Measurements from ENCODE around the gene GBX1.

The GBX1 gene

GRCh38 chr7:151210087-151210854 lies 42.8 kb upstream of the GBX1 start, which contains the start of gene H2BK1:
Gene H2BK1, minus strand, starts transcription at chr7:151210488. Its CDS starts 170 bp downstream, at chr7:151210318.
- TF ChIP-seq CTCF (IDR thresholded peaks at IDR 0.05; ENCODE audit: low read depth, low read length, missing control alignments), result no peak
- no peak for DNase-seq
- Histone ChIP-seq H3K27me3 (replicated peaks) (no peaks in the 10 kb centered on the region), H3K4me3 (ENCODE audit: low read depth, low read length) (no peak within 1 kb of the TSS), H3K36me3 (replicated peaks) (peaks cover 21% of the 10 kb centered on the region), H3K27ac (no peak within 1 kb of the TSS)
- in situ Hi-C loops (cut with HindIII; ENCODE audit: low pct_ligation_motif_present, low sequenced_read_pairs), result no loop called here

- in situ Hi-C loops (cut with HindIII; ENCODE audit: low pct_ligation_motif_present, low sequenced_read_pairs), result no loop called here
- DNase-seq, result no peak
Measured at GRCh38 chr7:151209588-151209987, 42.1 kb upstream of the GBX1 start.

DNA sequence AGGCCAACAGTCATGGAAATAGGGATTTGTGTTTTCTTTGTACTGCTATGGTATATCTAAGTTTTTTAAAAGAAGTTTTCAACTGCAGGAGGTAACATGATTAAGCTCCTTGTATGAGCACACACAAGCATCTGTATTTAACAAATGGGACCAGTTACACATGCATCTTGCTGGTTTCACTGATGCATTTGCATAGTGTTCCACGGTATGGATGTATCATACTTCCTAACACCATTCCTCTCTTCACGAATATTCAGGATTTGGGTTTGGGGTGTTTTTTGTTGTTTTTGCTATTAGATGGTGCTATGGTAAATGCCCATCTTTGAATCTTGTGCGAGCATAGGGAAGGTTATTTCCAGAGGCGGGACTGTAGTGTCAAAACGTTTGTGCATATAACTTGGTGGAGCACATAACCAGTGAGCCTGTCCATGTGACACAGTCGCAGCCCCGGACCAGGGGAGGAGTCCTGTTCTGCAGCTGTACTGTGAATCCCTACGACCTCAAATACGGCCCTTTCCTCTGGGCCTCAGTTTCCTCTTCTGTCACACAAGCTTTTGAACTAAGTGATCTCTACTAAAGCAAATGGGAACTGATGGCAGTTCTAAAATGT lies 40.9 kb upstream of the GBX1 start:
- TF ChIP-seq CTCF (IDR thresholded peaks at IDR 0.05; ENCODE audit: low read depth, low read length, missing control alignments), result no peak
- DNase-seq, result no peak
- Histone ChIP-seq H3K27me3 (replicated peaks) (peaks cover 4% of the 10 kb centered on the region), H3K36me3 (replicated peaks) (peaks cover 9% of the 10 kb centered on the region), H3K27ac (no peak overlapping the region), H3K4me3 (ENCODE audit: low read depth, low read length) (no peak overlapping the region)
- in situ Hi-C loops (cut with HindIII; ENCODE audit: low pct_ligation_motif_present, low sequenced_read_pairs), result no loop called here

More at GRCh38 chr7:151209588-151209987, 42.1 kb upstream of the GBX1 start:
- H3K27me3 ChIP-seq (replicated peaks), result no peaks in the 10 kb centered on the region
- no peak for TF ChIP-seq CTCF (IDR thresholded peaks at IDR 0.05; ENCODE audit: low read depth, low read length, missing control alignments)
- H3K4me3 ChIP-seq (ENCODE audit: low read depth, low read length), result no peak overlapping the region
- H3K27ac ChIP-seq, result no peak overlapping the region
- peaks cover 14% of the 10 kb centered on the region for H3K36me3 ChIP-seq (replicated peaks)

- H3K27ac ChIP-seq, result no peak overlapping the region
- in situ Hi-C loops (cut with HindIII; ENCODE audit: low pct_ligation_motif_present, low sequenced_read_pairs), result no loop called here
Measured at GRCh38 chr7:151207804-151208203, 40.3 kb upstream of the GBX1 start.

DNA sequence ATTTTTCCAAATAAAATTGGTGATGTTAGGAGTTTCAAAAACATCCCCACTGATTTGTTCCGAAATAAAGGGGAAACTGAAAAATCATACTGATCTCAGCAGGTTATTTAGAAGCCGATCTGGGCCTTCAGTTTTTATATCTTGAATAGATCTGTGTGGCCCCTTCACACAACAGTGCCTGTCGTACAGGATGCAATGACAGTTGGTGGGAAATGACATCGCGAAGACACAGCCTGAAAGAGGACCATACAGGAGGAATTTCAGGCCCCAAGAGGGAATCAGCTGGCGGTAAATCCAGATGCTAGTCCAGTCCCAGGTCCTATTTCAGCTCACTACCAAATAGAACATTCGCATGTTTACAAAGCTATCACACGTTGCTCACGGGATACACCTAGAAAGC lies 39.8 kb upstream of the GBX1 start:
- H3K27me3 ChIP-seq (replicated peaks), result peaks cover 8% of the 10 kb centered on the region
- H3K36me3 ChIP-seq (replicated peaks), result peaks cover 1% of the 10 kb centered on the region
- DNase-seq, result no peak
- H3K4me3 ChIP-seq (ENCODE audit: low read depth, low read length), result no peak overlapping the region
- in situ Hi-C loops (cut with HindIII; ENCODE audit: low pct_ligation_motif_present, low sequenced_read_pairs), result no loop called here
- H3K27ac ChIP-seq, result no peak overlapping the region
- TF ChIP-seq CTCF (IDR thresholded peaks at IDR 0.05; ENCODE audit: low read depth, low read length, missing control alignments), result no peak

More at GRCh38 chr7:151207804-151208203, 40.3 kb upstream of the GBX1 start:
- Histone ChIP-seq H3K36me3 (replicated peaks) (peaks cover 6% of the 10 kb centered on the region), H3K27me3 (replicated peaks) (peaks cover 7% of the 10 kb centered on the region), H3K4me3 (ENCODE audit: low read depth, low read length) (no peak overlapping the region)
- no peak for TF ChIP-seq CTCF (IDR thresholded peaks at IDR 0.05; ENCODE audit: low read depth, low read length, missing control alignments)
- DNase-seq, result no peak

Measured in brain microvascular endothelial cell (primary cell).